CD4-positive, alpha-beta T cell treated with Interleukin-15 for 4 hours (primary cell): ENCODE data around the gene TMEM151A.
"Not testable (repeated sequence)": the region's sequence is repeated elsewhere in the genome, so short reads cannot be mapped to it uniquely, and the experiment has no call there.

Source experiments
- DNase-seq: peaks from one replicate; pipeline ENCODE4 v3.0.0-alpha.2; 2020; ENCODE audit warnings: low spot score

TMEM151A gene

GRCh38 chr11:66309475-66309874 is 17.8 kb downstream of the TMEM151A start:
- no peak for DNase-seq

- DNase-seq = no peak
These were observed 18.6 kb downstream of the TMEM151A start for GRCh38 chr11:66310324-66310723.

- DNase-seq = not testable (repeated sequence)
These were observed 19.2 kb downstream of the TMEM151A start for GRCh38 chr11:66310803-66311440.

- no peak for DNase-seq
These were observed 19.8 kb downstream of the TMEM151A start for GRCh38 chr11:66311470-66311964.

GRCh38 chr11:66311965-66312548 is 20.4 kb downstream of the TMEM151A start:
- peak; percentile 99 for DNase-seq

GRCh38 chr11:66312549-66313320 is 21.0 kb downstream of the TMEM151A start:
- DNase-seq = peak; percentile 97

GRCh38 chr11:66313321-66314185 is 21.9 kb downstream of the TMEM151A start:
- DNase-seq = no peak

- no peak for DNase-seq
These were observed 22.4 kb downstream of the TMEM151A start for GRCh38 chr11:66314186-66314501.

GRCh38 chr11:66314561-66315497 is 23.1 kb downstream of the TMEM151A start:
- no peak for DNase-seq

- DNase-seq = no peak
These were observed 23.8 kb downstream of the TMEM151A start for GRCh38 chr11:66315498-66315885.

- DNase-seq = no peak
These were observed 24.5 kb downstream of the TMEM151A start for GRCh38 chr11:66315921-66316811.

GRCh38 chr11:66316849-66317251 is 25.2 kb downstream of the TMEM151A start, which contains the start of gene CD248:
CD248 (minus strand) TSS chr11:66317044; CDS start chr11:66317027, 17 bp downstream.
- DNase-seq = no peak

GRCh38 chr11:66317322-66317722 is 25.6 kb downstream of the TMEM151A start:
- no peak for DNase-seq

GRCh38 chr11:66317723-66318599 is 26.3 kb downstream of the TMEM151A start:
- DNase-seq = peak; percentile 33

- no peak for DNase-seq
These were observed 26.9 kb downstream of the TMEM151A start for GRCh38 chr11:66318600-66318970.

GRCh38 chr11:66320289-66320688 is 28.6 kb downstream of the TMEM151A start:
- not testable (repeated sequence) for DNase-seq

GRCh38 chr11:66320748-66321147 is 29.1 kb downstream of the TMEM151A start:
- not testable (repeated sequence) for DNase-seq

- no peak for DNase-seq
These were observed 29.9 kb downstream of the TMEM151A start for GRCh38 chr11:66321606-66322005.
